Loucy (cell line): ENCODE measurements around the gene WRAP73.
"Not testable (repeated sequence)": the region's sequence is repeated elsewhere in the genome, so short reads cannot be mapped to it uniquely, and the experiment has no call there.

Source experiments
- H2AFZ ChIP-seq: fragments of 200-600 bp; sonication (generic); 2 replicates; pipeline ENCODE4 v1.6.0; 2016; ENCODE audit warnings: antibody characterized with exemption, mild to moderate bottlenecking, low read length, moderate library complexity
- H3F3A ChIP-seq: fragments of 200-600 bp; 2 replicates; pipeline ENCODE4 v1.6.0; 2016; ENCODE audit warnings: antibody characterized with exemption, low read depth, mild to moderate bottlenecking
- H3K27me3 ChIP-seq: fragments of 200-600 bp; sonication (generic); 2 replicates; pipeline ENCODE4 v1.6.1; 2014; ENCODE audit warnings: low read length, mild to moderate bottlenecking; ENCODE audit not compliant: insufficient read depth, poor library complexity, severe bottlenecking
- H3K36me3 ChIP-seq: fragments of 200-600 bp; sonication (generic); 2 replicates; pipeline ENCODE4 v1.6.1; 2016; ENCODE audit warnings: low read length; ENCODE audit not compliant: insufficient read depth
- H3K4me1 ChIP-seq: fragments of 200-600 bp; sonication (generic); 2 replicates; pipeline ENCODE4 v1.5.1; 2014; ENCODE audit warnings: low read length, mild to moderate bottlenecking; ENCODE audit not compliant: insufficient read depth, poor library complexity, severe bottlenecking
- H3K4me2 ChIP-seq: fragments of 200-600 bp; sonication (generic); 2 replicates; pipeline ENCODE4 v1.6.0; 2014; ENCODE audit warnings: antibody characterized with exemption, low read length, low read depth, mild to moderate bottlenecking; ENCODE audit not compliant: poor library complexity, severe bottlenecking
- H3K4me3 ChIP-seq: fragments of 200-600 bp; sonication (generic); 2 replicates; pipeline ENCODE4 v1.5.1; 2014; ENCODE audit warnings: low read length, mild to moderate bottlenecking, mixed read lengths; ENCODE audit not compliant: poor library complexity, severe bottlenecking
- H3K79me2 ChIP-seq: fragments of 200-600 bp; sonication (generic); 2 replicates; pipeline ENCODE4 v1.6.1; 2014; ENCODE audit warnings: low read length; ENCODE audit not compliant: insufficient read depth
- H3K9ac ChIP-seq: fragments of 200-600 bp; sonication (generic); 2 replicates; pipeline ENCODE4 v1.6.0; 2014; ENCODE audit warnings: mild to moderate bottlenecking, low read depth, low read length, moderate library complexity; ENCODE audit not compliant: poor library complexity, severe bottlenecking
- H3K9me2 ChIP-seq: fragments of 200-600 bp; sonication (generic); replicated peaks from 2 replicates; pipeline ENCODE4 v1.6.1; 2016; ENCODE audit warnings: low read depth, low read length, mixed read lengths
- H3K9me3 ChIP-seq: fragments of 200-600 bp; sonication (generic); 2 replicates; pipeline ENCODE4 v1.6.1; 2014; ENCODE audit warnings: mild to moderate bottlenecking, antibody characterized with exemption, low read length, low read depth; ENCODE audit not compliant: insufficient read depth
- H4K20me1 ChIP-seq: fragments of 200-600 bp; sonication (generic); 2 replicates; pipeline ENCODE4 v1.6.0; 2014; ENCODE audit warnings: antibody characterized with exemption, low read length, mild to moderate bottlenecking; ENCODE audit not compliant: insufficient read depth, poor library complexity, severe bottlenecking
- EZH2phosphoT487 ChIP-seq: fragments of 200-600 bp; IDR thresholded peaks from 2 replicates; pipeline ENCODE4 v1.6.1; 2018; ENCODE audit warnings: antibody characterized with exemption, mild to moderate bottlenecking, moderate library complexity, borderline replicate concordance
- TF ChIP-seq, protein P1 (sequence below): fragments of 200-600 bp; sonication (generic); conservative IDR thresholded peaks from 2 replicates; pipeline ENCODE4 v1.5.1; 2014; ENCODE audit warnings: mild to moderate bottlenecking, antibody characterized with exemption, low read length

WRAP73 gene

GRCh38 chr1:3585940-3586568 is 63.8 kb downstream of the WRAP73 start:
- Histone ChIP-seq H3F3A (no peaks in the 10 kb centered on the region), H3K9ac (no peak overlapping the region), H3K4me3 (no peak overlapping the region), H3K79me2 (no peaks in the 10 kb centered on the region), H3K4me2 (no peak overlapping the region), H3K36me3 (no peaks in the 10 kb centered on the region), H3K27me3 (no peaks in the 10 kb centered on the region), H3K9me2 (no peaks in the 10 kb centered on the region), H2AFZ (no peak overlapping the region), H3K9me3 (no peaks in the 10 kb centered on the region), H4K20me1 (no peaks in the 10 kb centered on the region), H3K4me1 (no peaks in the 10 kb centered on the region)
- TF ChIP-seq, protein P1, sequence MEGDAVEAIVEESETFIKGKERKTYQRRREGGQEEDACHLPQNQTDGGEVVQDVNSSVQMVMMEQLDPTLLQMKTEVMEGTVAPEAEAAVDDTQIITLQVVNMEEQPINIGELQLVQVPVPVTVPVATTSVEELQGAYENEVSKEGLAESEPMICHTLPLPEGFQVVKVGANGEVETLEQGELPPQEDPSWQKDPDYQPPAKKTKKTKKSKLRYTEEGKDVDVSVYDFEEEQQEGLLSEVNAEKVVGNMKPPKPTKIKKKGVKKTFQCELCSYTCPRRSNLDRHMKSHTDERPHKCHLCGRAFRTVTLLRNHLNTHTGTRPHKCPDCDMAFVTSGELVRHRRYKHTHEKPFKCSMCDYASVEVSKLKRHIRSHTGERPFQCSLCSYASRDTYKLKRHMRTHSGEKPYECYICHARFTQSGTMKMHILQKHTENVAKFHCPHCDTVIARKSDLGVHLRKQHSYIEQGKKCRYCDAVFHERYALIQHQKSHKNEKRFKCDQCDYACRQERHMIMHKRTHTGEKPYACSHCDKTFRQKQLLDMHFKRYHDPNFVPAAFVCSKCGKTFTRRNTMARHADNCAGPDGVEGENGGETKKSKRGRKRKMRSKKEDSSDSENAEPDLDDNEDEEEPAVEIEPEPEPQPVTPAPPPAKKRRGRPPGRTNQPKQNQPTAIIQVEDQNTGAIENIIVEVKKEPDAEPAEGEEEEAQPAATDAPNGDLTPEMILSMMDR: no peak
- no peak for TF ChIP-seq EZH2phosphoT487

- H3K36me3 ChIP-seq, H2AFZ ChIP-seq, H3K4me1 ChIP-seq, H3K79me2 ChIP-seq, H3K9me2 ChIP-seq, H3K4me2 ChIP-seq, H3K9me3 ChIP-seq, H3K27me3 ChIP-seq, H3K9ac ChIP-seq, H4K20me1 ChIP-seq, H3F3A ChIP-seq, H3K4me3 ChIP-seq: not testable (repeated sequence)
Observed at GRCh38 chr1:3585353-3585868, 64.5 kb downstream of the WRAP73 start.

GRCh38 chr1:3584915-3585314 is 65.0 kb downstream of the WRAP73 start:
- Histone ChIP-seq H3K4me1 (no peaks in the 10 kb centered on the region), H3K4me2 (no peak overlapping the region), H3K27me3 (no peaks in the 10 kb centered on the region), H3K9me2 (no peaks in the 10 kb centered on the region), H3K9ac (no peak overlapping the region), H3K9me3 (no peaks in the 10 kb centered on the region), H3K36me3 (no peaks in the 10 kb centered on the region), H3F3A (no peaks in the 10 kb centered on the region), H4K20me1 (no peaks in the 10 kb centered on the region), H3K4me3 (no peak overlapping the region), H2AFZ (no peak overlapping the region), H3K79me2 (no peaks in the 10 kb centered on the region)
- TF ChIP-seq, protein P1: no peak
- no peak for TF ChIP-seq EZH2phosphoT487

DNA sequence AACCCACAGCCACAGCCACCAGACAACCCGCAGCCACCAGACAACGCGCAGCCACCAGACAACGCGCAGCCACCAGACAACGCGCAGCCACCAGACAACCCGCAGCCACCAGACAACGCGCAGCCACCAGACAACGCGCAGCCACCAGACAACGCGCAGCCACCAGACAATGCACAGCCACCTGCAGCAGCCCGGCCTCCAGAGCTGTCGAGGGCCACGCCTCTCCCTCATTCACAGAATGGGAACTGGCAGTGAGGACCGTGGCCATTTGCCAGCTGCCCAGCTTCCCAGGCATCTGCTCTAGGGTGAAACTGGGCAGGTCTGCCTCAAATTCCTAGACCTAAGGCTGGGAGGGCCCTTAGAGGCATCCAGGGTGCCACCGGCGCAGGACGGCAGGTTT is 66.2 kb downstream of the WRAP73 start:
- H2AFZ ChIP-seq, H3F3A ChIP-seq, H3K79me2 ChIP-seq, H3K4me2 ChIP-seq, H3K9me2 ChIP-seq, H3K9ac ChIP-seq, H3K4me3 ChIP-seq, H3K36me3 ChIP-seq, H3K4me1 ChIP-seq, H3K9me3 ChIP-seq, H3K27me3 ChIP-seq, H4K20me1 ChIP-seq: not testable (repeated sequence)
